Measurements from ENCODE around the gene DNAJC6.

Gene DNAJC6

GRCh38 chr1:65346190-65346589, 36.8 kb downstream of the DNAJC6 start:
- no peaks in the 10 kb centered on the region for H3K36me3 Mint-ChIP-seq (ENCODE audit: low read depth)
- H3K9me3 Mint-ChIP-seq, result no peaks in the 10 kb centered on the region
- no peak overlapping the region for H3K4me3 Mint-ChIP-seq
- no peaks in the 10 kb centered on the region for H3K27me3 Mint-ChIP-seq (ENCODE audit: low read depth)
- no peak overlapping the region for H3K27ac Mint-ChIP-seq
- TF ChIP-seq CTCF (IDR thresholded peaks at IDR 0.05; ENCODE audit: unreplicated experiment in 3 of 3), result no peak
- no peaks in the 10 kb centered on the region for H3K4me1 Mint-ChIP-seq

GRCh38 chr1:65355031-65355712, 45.8 kb downstream of the DNAJC6 start:
- peaks cover 3% of the 10 kb centered on the region for H3K27me3 Mint-ChIP-seq (ENCODE audit: low read depth)
- no peaks in the 10 kb centered on the region for H3K36me3 Mint-ChIP-seq (ENCODE audit: low read depth)
- no peak for TF ChIP-seq CTCF (IDR thresholded peaks at IDR 0.05; ENCODE audit: unreplicated experiment in 3 of 3)
- no peak overlapping the region for H3K4me3 Mint-ChIP-seq
- H3K4me1 Mint-ChIP-seq, result no peaks in the 10 kb centered on the region
- H3K9me3 Mint-ChIP-seq, result no peaks in the 10 kb centered on the region
- no peak overlapping the region for H3K27ac Mint-ChIP-seq

GRCh38 chr1:65357291-65357960, 48.1 kb downstream of the DNAJC6 start:
- H3K4me1 Mint-ChIP-seq, result no peaks in the 10 kb centered on the region
- no peak for TF ChIP-seq CTCF (IDR thresholded peaks at IDR 0.05; ENCODE audit: unreplicated experiment in 3 of 3)
- peaks cover 3% of the 10 kb centered on the region for H3K27me3 Mint-ChIP-seq (ENCODE audit: low read depth)
- H3K36me3 Mint-ChIP-seq (ENCODE audit: low read depth), result no peaks in the 10 kb centered on the region
- no peak overlapping the region for H3K27ac Mint-ChIP-seq
- H3K9me3 Mint-ChIP-seq, result no peaks in the 10 kb centered on the region
- H3K4me3 Mint-ChIP-seq, result no peak overlapping the region

GRCh38 chr1:65359888-65360287, 50.5 kb downstream of the DNAJC6 start:
- no peaks in the 10 kb centered on the region for H3K36me3 Mint-ChIP-seq (ENCODE audit: low read depth)
- H3K4me1 Mint-ChIP-seq, result no peaks in the 10 kb centered on the region
- peaks cover 3% of the 10 kb centered on the region for H3K27me3 Mint-ChIP-seq (ENCODE audit: low read depth)
- no peak for TF ChIP-seq CTCF (IDR thresholded peaks at IDR 0.05; ENCODE audit: unreplicated experiment in 3 of 3)
- H3K4me3 Mint-ChIP-seq, result no peak overlapping the region
- no peaks in the 10 kb centered on the region for H3K9me3 Mint-ChIP-seq
- H3K27ac Mint-ChIP-seq, result no peak overlapping the region

- Mint-ChIP-seq H3K36me3 (ENCODE audit: low read depth) (no peaks in the 10 kb centered on the region), H3K27me3 (ENCODE audit: low read depth) (no peaks in the 10 kb centered on the region), H3K4me3 (no peak overlapping the region), H3K9me3 (no peaks in the 10 kb centered on the region), H3K4me1 (no peaks in the 10 kb centered on the region), H3K27ac (no peak overlapping the region)
- TF ChIP-seq CTCF (IDR thresholded peaks at IDR 0.05; ENCODE audit: unreplicated experiment in 3 of 3), result no peak
Measured at GRCh38 chr1:65360648-65361047, 51.3 kb downstream of the DNAJC6 start.

GRCh38 chr1:65362545-65362944, 53.2 kb downstream of the DNAJC6 start:
- no peak overlapping the region for H3K27ac Mint-ChIP-seq
- TF ChIP-seq CTCF (IDR thresholded peaks at IDR 0.05; ENCODE audit: unreplicated experiment in 3 of 3), result no peak
- no peak overlapping the region for H3K4me3 Mint-ChIP-seq
- no peaks in the 10 kb centered on the region for H3K27me3 Mint-ChIP-seq (ENCODE audit: low read depth)
- H3K4me1 Mint-ChIP-seq, result no peaks in the 10 kb centered on the region
- H3K36me3 Mint-ChIP-seq (ENCODE audit: low read depth), result no peaks in the 10 kb centered on the region
- H3K9me3 Mint-ChIP-seq, result no peaks in the 10 kb centered on the region

All from nephron (organoid).